Fibroblast of lung (primary cell): ENCODE results near the gene DDAH2. TPM values are rescaled to one million over a fixed set of nuclear protein-coding genes. Genes with fewer than 3 reads are reported as not detected.

Experiments used
- DNase-seq, 2 donors: peaks; one replicate each; pipeline versions ENCODE4 v3.0.0 to v3.0.0-alpha.2; 2010; ENCODE audit warnings: low read depth in 2 of 2
- H2AFZ ChIP-seq: 2 replicates; pipeline ENCODE4 v1.5.1; 2012; ENCODE audit warnings: low read length, control low read depth, inconsistent platforms
- H3K27ac ChIP-seq: 2 replicates; pipeline ENCODE4 v1.5.1; 2011; ENCODE audit warnings: low read length, control low read depth; ENCODE audit not compliant: insufficient read depth
- H3K27me3 ChIP-seq: 2 replicates; pipeline ENCODE4 v1.5.1; 2011; ENCODE audit warnings: mild to moderate bottlenecking, low read length; ENCODE audit not compliant: control insufficient read depth, insufficient read depth
- H3K36me3 ChIP-seq: 2 replicates; pipeline ENCODE4 v1.5.1; 2011; ENCODE audit warnings: low read length; ENCODE audit not compliant: control insufficient read depth, insufficient read depth
- H3K4me1 ChIP-seq: 2 replicates; pipeline ENCODE4 v1.5.1; 2011; ENCODE audit warnings: low read length; ENCODE audit not compliant: control insufficient read depth, insufficient read depth; ENCODE audit errors: extremely low read depth
- H3K4me2 ChIP-seq: 2 replicates; pipeline ENCODE4 v1.5.1; 2011; ENCODE audit warnings: low read length, control low read depth; ENCODE audit not compliant: insufficient read depth; ENCODE audit errors: extremely low read depth
- H3K4me3 ChIP-seq, 4 experiments: fragments of 200-600 bp in 1 of 4; sonication (generic) in 1 of 4; replicated peaks in 1 of 4; 2 replicates each; pipeline ENCODE4 v1.5.1; 2011 to 2016; ENCODE audit warnings: low read length in 4 of 4, low read depth in 3 of 4, mild to moderate bottlenecking in 3 of 4, control low read depth in 2 of 4, inconsistent platforms in 1 of 4, mixed read lengths in 1 of 4; ENCODE audit not compliant: insufficient read depth in 1 of 4; ENCODE audit errors: control extremely low read depth in 1 of 4
- H3K79me2 ChIP-seq: 2 replicates; pipeline ENCODE4 v1.5.1; 2012; ENCODE audit warnings: mild to moderate bottlenecking, low read length, inconsistent platforms; ENCODE audit not compliant: control insufficient read depth, insufficient read depth
- H3K9ac ChIP-seq: 2 replicates; pipeline ENCODE4 v1.5.1; 2011; ENCODE audit warnings: mild to moderate bottlenecking, low read length, control low read depth; ENCODE audit not compliant: insufficient read depth
- H3K9me3 ChIP-seq: 2 replicates; pipeline ENCODE4 v1.5.1; 2012; ENCODE audit warnings: low read depth, low read length; ENCODE audit not compliant: control insufficient read depth, insufficient read depth
- H4K20me1 ChIP-seq: 2 replicates; pipeline ENCODE4 v1.5.1; 2011; ENCODE audit warnings: low read length; ENCODE audit not compliant: control insufficient read depth, insufficient read depth; ENCODE audit errors: extremely low read depth
- EZH2 ChIP-seq: IDR thresholded peaks from 2 replicates; pipeline ENCODE4 v1.5.1; 2012; ENCODE audit warnings: low read length, control low read depth, mild to moderate bottlenecking; ENCODE audit errors: missing control alignments
- polyA plus RNA-seq, 2 donors: library from polyadenylated mRNA; depleted of rRNA in 1 of 2; stranded (reverse) in 1 of 2; unstranded in 1 of 2; fragments of >200 nt; gene quantifications; 2 replicates each; pipeline ENCODE4 v1.2.1, GENCODE V29; 2011 to 2012; ENCODE audit warnings: missing spikeins in 1 of 2
- total RNA-seq: library from RNA; depleted of rRNA; stranded (reverse); fragments of >200 nt; gene quantifications from 2 replicates; pipeline ENCODE4 v1.2.1, GENCODE V29; 2014
- TF ChIP-seq, protein P1 (sequence below), 2 donors: IDR thresholded peaks in 1 of 2; conservative IDR thresholded peaks in 1 of 2; 1 replicate in 1 of 2; 2 replicates in 1 of 2; pipeline ENCODE4 v1.5.1; 2011 to 2012; ENCODE audit warnings: low read length in 2 of 2, control low read depth in 1 of 2, inconsistent platforms in 1 of 2, low read depth in 1 of 2, mild to moderate bottlenecking in 1 of 2

DDAH2 gene
- total and polyA plus RNA-seq, 2 donors (not counting 1 experiment from before 2014, with no cell fraction given): 42.5 to 119 TPM

DNA sequence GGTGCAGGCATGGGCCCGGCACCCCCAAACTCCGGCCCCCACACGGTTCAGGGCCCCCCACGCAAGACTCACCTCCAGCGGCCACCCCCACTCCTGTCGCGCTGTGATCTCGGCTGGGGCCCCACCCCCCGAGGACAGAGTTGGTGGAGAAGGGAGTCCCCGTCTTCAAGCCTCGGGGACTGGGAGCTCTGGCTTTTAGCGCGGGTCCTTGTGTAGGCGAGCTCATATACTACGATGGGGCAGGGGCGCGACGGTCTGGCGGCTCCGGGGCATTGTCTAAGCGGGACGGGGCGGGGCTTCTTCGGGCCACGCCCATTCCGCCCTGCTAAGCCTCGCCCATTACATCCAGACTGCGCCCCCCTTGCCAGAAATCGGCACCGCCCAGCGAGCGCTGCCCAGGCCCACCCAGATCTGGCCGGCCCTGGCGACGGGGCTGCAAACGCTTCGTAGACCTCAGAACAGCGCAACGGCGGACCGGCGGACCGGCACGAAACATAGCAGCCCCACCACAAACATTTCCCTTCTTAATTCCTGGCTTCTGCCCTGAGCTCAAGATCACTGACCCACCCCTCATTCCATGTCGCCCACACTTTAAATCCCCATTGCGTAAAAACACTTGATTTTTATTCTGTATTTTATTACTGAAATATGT lies 1.0 kb upstream of the DDAH2 start:
- Histone ChIP-seq H3K27ac (peak overlapping the region; percentile 76), H4K20me1 (no peaks in the 10 kb centered on the region), H3K36me3 (peaks cover 34% of the 10 kb centered on the region), H2AFZ (no peak overlapping the region), H3K27me3 (no peaks in the 10 kb centered on the region), H3K4me3 (peak overlapping the region; percentile 68 to 96 (median 82)), H3K4me2 (peak overlapping the region; percentile 99), H3K9me3 (no peaks in the 10 kb centered on the region), H3K79me2 (peaks cover 32% of the 10 kb centered on the region), H3K9ac (peak overlapping the region; percentile 61), H3K4me1 (peaks cover 19% of the 10 kb centered on the region)
- TF ChIP-seq, protein P1, sequence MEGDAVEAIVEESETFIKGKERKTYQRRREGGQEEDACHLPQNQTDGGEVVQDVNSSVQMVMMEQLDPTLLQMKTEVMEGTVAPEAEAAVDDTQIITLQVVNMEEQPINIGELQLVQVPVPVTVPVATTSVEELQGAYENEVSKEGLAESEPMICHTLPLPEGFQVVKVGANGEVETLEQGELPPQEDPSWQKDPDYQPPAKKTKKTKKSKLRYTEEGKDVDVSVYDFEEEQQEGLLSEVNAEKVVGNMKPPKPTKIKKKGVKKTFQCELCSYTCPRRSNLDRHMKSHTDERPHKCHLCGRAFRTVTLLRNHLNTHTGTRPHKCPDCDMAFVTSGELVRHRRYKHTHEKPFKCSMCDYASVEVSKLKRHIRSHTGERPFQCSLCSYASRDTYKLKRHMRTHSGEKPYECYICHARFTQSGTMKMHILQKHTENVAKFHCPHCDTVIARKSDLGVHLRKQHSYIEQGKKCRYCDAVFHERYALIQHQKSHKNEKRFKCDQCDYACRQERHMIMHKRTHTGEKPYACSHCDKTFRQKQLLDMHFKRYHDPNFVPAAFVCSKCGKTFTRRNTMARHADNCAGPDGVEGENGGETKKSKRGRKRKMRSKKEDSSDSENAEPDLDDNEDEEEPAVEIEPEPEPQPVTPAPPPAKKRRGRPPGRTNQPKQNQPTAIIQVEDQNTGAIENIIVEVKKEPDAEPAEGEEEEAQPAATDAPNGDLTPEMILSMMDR (conservative IDR thresholded peaks at IDR 0.05 in 1 of 2, IDR thresholded peaks at IDR 0.05 in 1 of 2; ENCODE audit: low read depth in 1 of 2, low read length in 2 of 2): no peak
- TF ChIP-seq EZH2: no peak
- DNase-seq: peak; percentile 89 to 91

DNA sequence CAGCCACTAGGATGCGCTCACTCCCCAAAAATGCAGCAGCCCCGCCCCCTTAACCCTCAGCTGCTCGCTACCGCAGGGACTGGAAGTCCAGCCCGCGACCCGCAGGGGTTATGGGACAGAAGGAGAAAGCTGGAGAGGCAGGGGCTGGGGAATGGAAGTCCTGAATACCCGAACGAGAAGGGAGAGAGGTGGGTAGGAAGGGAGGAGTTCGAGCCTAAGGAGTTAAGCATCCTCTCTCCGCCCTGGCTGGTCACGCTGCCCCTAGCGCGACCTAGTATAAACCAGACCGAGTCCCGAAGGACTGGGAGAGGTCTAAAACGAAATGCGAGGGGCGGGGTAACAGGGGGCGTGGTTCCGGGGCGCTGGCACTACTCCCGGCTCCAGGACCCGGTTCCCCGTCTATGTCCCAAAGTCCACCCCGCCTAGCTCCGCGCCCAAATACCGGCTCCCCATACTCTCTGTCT lies 448 bp upstream of the DDAH2 start:
- Histone ChIP-seq H3K9me3 (no peaks in the 10 kb centered on the region), H3K79me2 (peaks cover 27% of the 10 kb centered on the region), H3K9ac (peak overlapping the region; percentile 61), H4K20me1 (no peaks in the 10 kb centered on the region), H3K4me2 (peak overlapping the region; percentile 99), H3K27me3 (no peaks in the 10 kb centered on the region), H3K4me3 (peak overlapping the region; percentile 68 to 96 (median 82)), H3K36me3 (peaks cover 34% of the 10 kb centered on the region), H2AFZ (peak overlapping the region; percentile 72), H3K4me1 (peaks cover 19% of the 10 kb centered on the region), H3K27ac (peak overlapping the region; percentile 76)
- TF ChIP-seq, protein P1 (conservative IDR thresholded peaks at IDR 0.05 in 1 of 2, IDR thresholded peaks at IDR 0.05 in 1 of 2; ENCODE audit: low read depth in 1 of 2, low read length in 2 of 2): peak in 1 of 2 donors; percentile 29
- TF ChIP-seq EZH2: no peak
- DNase-seq: peak; percentile 83 to 91

- H3K4me3 ChIP-seq: peak overlapping the region; percentile 68 to 96 (median 82)
- H3K27ac ChIP-seq: no peak overlapping the region
- no peaks in the 10 kb centered on the region for H3K27me3 ChIP-seq
- H3K9me3 ChIP-seq: no peaks in the 10 kb centered on the region
- no peak overlapping the region for H2AFZ ChIP-seq
- no peak for TF ChIP-seq EZH2
- TF ChIP-seq, protein P1 (conservative IDR thresholded peaks at IDR 0.05 in 1 of 2, IDR thresholded peaks at IDR 0.05 in 1 of 2; ENCODE audit: low read depth in 1 of 2, low read length in 2 of 2): no peak
- H3K4me1 ChIP-seq: peaks cover 11% of the 10 kb centered on the region
- H3K9ac ChIP-seq: peak overlapping the region; percentile 61
- H3K36me3 ChIP-seq: peaks cover 24% of the 10 kb centered on the region
- no peak for DNase-seq
- peak overlapping the region; percentile 99 for H3K4me2 ChIP-seq
- no peaks in the 10 kb centered on the region for H4K20me1 ChIP-seq
- peaks cover 11% of the 10 kb centered on the region for H3K79me2 ChIP-seq
These were observed 1.1 kb downstream of the DDAH2 start for GRCh38 chr6:31727717-31728671.
